ENCODE data around the gene SIK3.

The SIK3 gene

GRCh38 chr11:116859175-116859574, 239.1 kb downstream of the SIK3 start:
- no peak for DNase-seq

GRCh38 chr11:116857936-116858335, 240.3 kb downstream of the SIK3 start:
- no peak for DNase-seq

GRCh38 chr11:116857316-116857715, 240.9 kb downstream of the SIK3 start:
- no peak for DNase-seq

GRCh38 chr11:116856423-116856822, 241.8 kb downstream of the SIK3 start:
- DNase-seq, result no peak

GRCh38 chr11:116855413-116855812, 242.8 kb downstream of the SIK3 start:
- DNase-seq, result no peak

- DNase-seq, result peak in 1 of 2 experiments; percentile 57
Measured at GRCh38 chr11:116853461-116854073, 244.7 kb downstream of the SIK3 start.

- no peak for DNase-seq
Measured at GRCh38 chr11:116852261-116853031, 245.8 kb downstream of the SIK3 start.

GRCh38 chr11:116851626-116852025, 246.6 kb downstream of the SIK3 start:
- no peak for DNase-seq

GRCh38 chr11:116849486-116849885, 248.7 kb downstream of the SIK3 start:
- no peak for DNase-seq

- DNase-seq, result no peak
Measured at GRCh38 chr11:116849060-116849459, 249.2 kb downstream of the SIK3 start.

GRCh38 chr11:116847612-116848011, 250.6 kb downstream of the SIK3 start:
- no peak for DNase-seq

- DNase-seq, result peak in 1 of 2 experiments; percentile 5
Measured at GRCh38 chr11:116844722-116845121, 253.5 kb downstream of the SIK3 start.

GRCh38 chr11:116843661-116844060, 254.6 kb downstream of the SIK3 start:
- no peak for DNase-seq

- DNase-seq, result no peak
Measured at GRCh38 chr11:116842909-116843308, 255.3 kb downstream of the SIK3 start.

- DNase-seq, result no peak
Measured at GRCh38 chr11:116842117-116842516, 256.1 kb downstream of the SIK3 start.

- DNase-seq, result no peak
Measured at GRCh38 chr11:116840746-116841296, 257.4 kb downstream of the SIK3 start.

- no peak for DNase-seq
Measured at GRCh38 chr11:116840224-116840745, 257.9 kb downstream of the SIK3 start.

- DNase-seq, result no peak
Measured at GRCh38 chr11:116838321-116839084, 259.7 kb downstream of the SIK3 start.

GRCh38 chr11:116837231-116838091, 260.8 kb downstream of the SIK3 start, which contains the start of gene APOA1:
TSS of gene APOA1 (minus strand) at chr11:116837622. CDS start at chr11:116837387, 235 bp downstream.
- DNase-seq, result no peak

- DNase-seq, result peak in 1 of 2 experiments; percentile 25
Measured at GRCh38 chr11:116836632-116836991, 261.6 kb downstream of the SIK3 start.

GRCh38 chr11:116835791-116836631, 262.2 kb downstream of the SIK3 start:
- peak; percentile 86 to 98 for DNase-seq
